Measurements from ENCODE around the gene RNF217. TPM values are rescaled to one million over a fixed set of nuclear protein-coding genes. Genes with fewer than 3 reads are reported as not detected.

Gene RNF217
- total RNA-seq, 6 donors from 2014 or later = 14.6 to 55.5 (median 31.9) TPM

DNA sequence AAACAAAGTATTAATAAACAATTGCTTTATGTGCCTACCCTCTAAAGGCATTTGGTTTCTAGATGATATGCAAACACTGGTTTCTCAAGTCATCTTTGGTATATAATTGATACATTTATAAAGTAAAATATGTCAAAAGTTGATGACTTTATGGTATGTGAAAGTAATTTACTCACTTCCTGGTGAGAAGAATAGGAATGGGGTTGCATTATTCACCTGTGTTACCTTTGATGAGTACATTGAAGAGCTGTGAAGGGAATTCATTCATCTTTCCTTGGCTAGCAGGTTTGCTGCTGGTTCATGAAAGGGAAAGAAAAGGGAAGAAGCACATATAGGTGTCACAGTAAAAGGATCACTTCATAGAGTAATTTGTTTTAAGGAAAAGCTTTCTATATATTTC is 20.4 kb downstream of the RNF217 start:
- Histone ChIP-seq H3K27me3 (no peaks in the 10 kb centered on the region), H3K9me3 (peaks cover 0 to 10% (median 0%) of the 10 kb centered on the region in 4 donors), H3K4me1 (peaks cover 0 to 7% (median 3%) of the 10 kb centered on the region in 4 donors), H3K27ac (no peak overlapping the region), H3K4me3 (no peak overlapping the region), H3K36me3 (peaks cover 0 to 11% (median 9%) of the 10 kb centered on the region in 4 donors)
- DNase-seq = no peak
- TF ChIP-seq EP300 (IDR thresholded peaks at IDR 0.05) (no peak), POLR2AphosphoS5 (IDR thresholded peaks at IDR 0.05) (no peak)
- ATAC-seq (ENCODE audit: low FRiP score in 2 of 2) = no peak

DNA sequence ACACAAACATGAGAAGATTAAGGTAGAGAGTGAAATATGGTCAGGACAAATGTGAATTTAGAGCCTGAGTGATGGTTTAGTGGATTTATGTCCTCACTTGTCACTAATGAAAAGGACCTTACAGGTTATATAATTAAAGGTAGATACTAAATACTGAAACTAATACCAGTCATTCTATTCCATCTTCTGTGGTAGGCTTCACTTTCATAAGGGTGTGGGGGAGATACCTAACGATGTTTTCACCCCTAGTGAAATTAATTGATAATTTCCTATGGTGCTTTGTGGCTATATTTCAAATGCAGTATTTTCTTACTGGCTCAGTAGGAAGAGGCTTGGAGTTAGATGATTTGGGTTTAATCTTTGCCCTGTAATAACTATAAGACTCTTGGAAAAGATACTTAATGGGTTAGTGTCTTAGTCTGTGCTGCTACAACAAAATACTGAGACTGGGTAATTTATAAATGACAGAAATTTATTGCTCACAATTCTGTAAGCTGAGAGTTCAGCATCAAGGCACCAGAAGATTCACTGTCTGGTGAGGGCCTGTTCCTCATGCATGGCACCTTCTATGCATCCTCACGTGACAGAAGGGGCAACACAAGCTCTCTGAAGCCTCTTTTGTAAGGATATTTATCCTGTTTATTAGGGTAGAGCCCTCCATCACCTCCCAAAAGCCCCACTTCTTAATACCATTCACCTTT is 21.3 kb downstream of the RNF217 start:
- H3K9me3 ChIP-seq = peaks cover 0 to 4% (median 0%) of the 10 kb centered on the region in 4 donors
- TF ChIP-seq POLR2AphosphoS5 (IDR thresholded peaks at IDR 0.05) (no peak), POLR2A (IDR thresholded peaks at IDR 0.05) (no peak), EP300 (IDR thresholded peaks at IDR 0.05) (no peak)
- TF ChIP-seq, protein P1, sequence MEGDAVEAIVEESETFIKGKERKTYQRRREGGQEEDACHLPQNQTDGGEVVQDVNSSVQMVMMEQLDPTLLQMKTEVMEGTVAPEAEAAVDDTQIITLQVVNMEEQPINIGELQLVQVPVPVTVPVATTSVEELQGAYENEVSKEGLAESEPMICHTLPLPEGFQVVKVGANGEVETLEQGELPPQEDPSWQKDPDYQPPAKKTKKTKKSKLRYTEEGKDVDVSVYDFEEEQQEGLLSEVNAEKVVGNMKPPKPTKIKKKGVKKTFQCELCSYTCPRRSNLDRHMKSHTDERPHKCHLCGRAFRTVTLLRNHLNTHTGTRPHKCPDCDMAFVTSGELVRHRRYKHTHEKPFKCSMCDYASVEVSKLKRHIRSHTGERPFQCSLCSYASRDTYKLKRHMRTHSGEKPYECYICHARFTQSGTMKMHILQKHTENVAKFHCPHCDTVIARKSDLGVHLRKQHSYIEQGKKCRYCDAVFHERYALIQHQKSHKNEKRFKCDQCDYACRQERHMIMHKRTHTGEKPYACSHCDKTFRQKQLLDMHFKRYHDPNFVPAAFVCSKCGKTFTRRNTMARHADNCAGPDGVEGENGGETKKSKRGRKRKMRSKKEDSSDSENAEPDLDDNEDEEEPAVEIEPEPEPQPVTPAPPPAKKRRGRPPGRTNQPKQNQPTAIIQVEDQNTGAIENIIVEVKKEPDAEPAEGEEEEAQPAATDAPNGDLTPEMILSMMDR (IDR thresholded peaks at IDR 0.05) = no peak
- DNase-seq = no peak
- H3K36me3 ChIP-seq = peaks cover 0 to 3% (median 3%) of the 10 kb centered on the region in 4 donors
- H3K27ac ChIP-seq = no peak overlapping the region
- 76 to 87% methylated on average over 2 of the region's 2 CpGs for WGBS, 2 donors
- H3K4me1 ChIP-seq = peaks cover 0 to 7% (median 3%) of the 10 kb centered on the region in 4 donors
- no peaks in the 10 kb centered on the region for H3K27me3 ChIP-seq
- ATAC-seq (ENCODE audit: low FRiP score in 2 of 2) = no peak
- H3K4me3 ChIP-seq = no peak overlapping the region

DNA sequence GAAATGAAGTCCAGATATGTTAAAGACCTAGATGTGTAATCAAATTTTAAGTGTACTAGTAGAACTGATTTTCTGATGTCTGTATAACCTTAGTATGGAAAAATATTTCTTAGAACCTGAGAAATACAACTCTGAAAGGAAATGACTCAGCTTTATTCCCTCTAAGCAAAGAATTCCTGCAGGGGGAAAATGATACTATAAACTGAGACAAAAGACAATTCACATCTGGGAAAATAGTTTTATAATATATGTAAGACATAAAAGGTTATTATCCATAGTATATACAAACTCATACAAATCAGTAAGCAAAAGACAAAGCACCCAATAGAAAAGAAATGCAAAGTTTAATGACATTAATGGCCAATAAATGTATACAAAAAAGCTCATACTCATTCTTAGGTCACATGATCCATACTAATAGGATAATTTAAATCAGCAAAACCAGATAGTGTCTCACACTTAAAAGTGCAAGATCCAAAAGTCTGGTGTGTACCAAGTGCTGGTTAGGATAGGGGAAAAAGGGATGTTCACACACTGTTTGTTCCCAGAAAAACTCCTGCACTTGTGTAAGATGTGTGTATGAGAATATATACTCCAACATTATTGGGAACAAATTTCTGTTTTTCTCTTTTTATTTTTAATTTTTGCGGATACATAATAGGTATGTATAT is 22.6 kb downstream of the RNF217 start:
- no peaks in the 10 kb centered on the region for H3K9me3 ChIP-seq
- WGBS, 2 donors = 86 to 100% methylated on average over 1 of the region's 1 CpG
- ATAC-seq (ENCODE audit: low FRiP score in 2 of 2) = no peak

DNA sequence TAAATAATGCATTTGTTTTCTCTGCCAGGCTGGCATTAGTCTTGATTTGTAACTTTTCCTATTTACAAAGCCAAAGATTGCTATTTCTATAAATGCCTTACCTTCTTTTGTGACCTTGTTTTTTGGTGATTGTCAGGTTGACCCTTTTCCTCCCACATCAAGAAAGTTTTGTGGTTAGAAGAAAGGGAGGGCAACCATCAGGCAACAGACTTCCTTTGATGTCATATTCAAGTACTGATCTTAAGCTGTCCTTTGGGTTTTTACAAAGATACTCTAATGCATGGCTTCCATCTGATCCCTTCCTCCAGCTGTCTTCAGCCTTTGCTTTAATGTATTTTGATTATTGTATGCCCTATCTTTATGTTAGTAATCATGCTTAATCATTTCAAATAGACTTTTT is 23.9 kb downstream of the RNF217 start:
- no peak for ATAC-seq (ENCODE audit: low FRiP score in 2 of 2)
- TF ChIP-seq POLR2AphosphoS5 (IDR thresholded peaks at IDR 0.05) (no peak), POLR2A (IDR thresholded peaks at IDR 0.05) (no peak), EP300 (IDR thresholded peaks at IDR 0.05) (no peak)
- TF ChIP-seq, protein P1 (IDR thresholded peaks at IDR 0.05) = no peak
- no peak overlapping the region for H3K27ac ChIP-seq
- no peaks in the 10 kb centered on the region for H3K36me3 ChIP-seq
- H3K4me3 ChIP-seq = no peak overlapping the region
- peaks cover 0 to 7% (median 3%) of the 10 kb centered on the region in 4 donors for H3K4me1 ChIP-seq
- H3K9me3 ChIP-seq = no peaks in the 10 kb centered on the region
- no peaks in the 10 kb centered on the region for H3K27me3 ChIP-seq
- DNase-seq = no peak

More for the DNA sequence above, 22.6 kb downstream of the RNF217 start:
- Histone ChIP-seq H3K27me3 (no peaks in the 10 kb centered on the region), H3K36me3 (no peaks in the 10 kb centered on the region), H3K4me1 (peaks cover 0 to 7% (median 3%) of the 10 kb centered on the region in 4 donors), H3K27ac (no peak overlapping the region), H3K4me3 (no peak overlapping the region)
- DNase-seq = no peak
- TF ChIP-seq POLR2A (IDR thresholded peaks at IDR 0.05) (no peak), EP300 (IDR thresholded peaks at IDR 0.05) (no peak), POLR2AphosphoS5 (IDR thresholded peaks at IDR 0.05) (no peak)
- TF ChIP-seq, protein P1 (IDR thresholded peaks at IDR 0.05) = no peak

DNA sequence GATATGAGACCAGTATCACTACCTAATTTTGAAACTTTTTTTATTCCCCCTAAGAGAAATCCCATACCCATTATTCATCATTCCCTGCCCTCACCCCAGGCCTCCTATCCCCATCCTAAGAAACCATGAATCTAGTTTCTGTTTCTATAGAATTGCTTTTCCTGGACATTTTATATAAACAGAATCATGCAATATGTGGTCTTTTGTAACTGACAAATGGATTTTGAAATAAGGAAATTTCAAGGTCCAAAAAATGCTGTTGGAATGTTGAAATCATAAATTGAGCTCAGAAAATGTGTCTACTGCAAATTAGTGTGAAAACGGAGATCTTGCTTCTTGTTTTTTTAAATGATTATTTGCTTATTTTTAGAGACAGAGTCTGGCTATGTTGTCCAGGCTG is 25.1 kb downstream of the RNF217 start:
- whole genome bisulfite sequencing, 2 donors = 66 to 76% methylated on average over 1 of the region's 1 CpG

More for the DNA sequence above, 25.1 kb downstream of the RNF217 start:
- Histone ChIP-seq H3K4me1 (peaks cover 0 to 7% (median 3%) of the 10 kb centered on the region in 4 donors), H3K4me3 (no peak overlapping the region), H3K27me3 (no peaks in the 10 kb centered on the region), H3K9me3 (no peaks in the 10 kb centered on the region), H3K27ac (no peak overlapping the region), H3K36me3 (no peaks in the 10 kb centered on the region)
- TF ChIP-seq POLR2A (IDR thresholded peaks at IDR 0.05) (no peak), POLR2AphosphoS5 (IDR thresholded peaks at IDR 0.05) (no peak), EP300 (IDR thresholded peaks at IDR 0.05) (no peak)
- TF ChIP-seq, protein P1 (IDR thresholded peaks at IDR 0.05) = no peak
- ATAC-seq (ENCODE audit: low FRiP score in 2 of 2) = no peak
- DNase-seq = no peak
